Activated effector memory CD4-positive, alpha-beta T cell treated with Interleukin-2 at 50 U/mL for 16 hours (primary cell): ENCODE measurements around the gene DEPDC5.

Source experiments
- DNase-seq: peaks from one replicate; pipeline ENCODE4 v3.0.0-alpha.2; 2020

Gene DEPDC5

DNA sequence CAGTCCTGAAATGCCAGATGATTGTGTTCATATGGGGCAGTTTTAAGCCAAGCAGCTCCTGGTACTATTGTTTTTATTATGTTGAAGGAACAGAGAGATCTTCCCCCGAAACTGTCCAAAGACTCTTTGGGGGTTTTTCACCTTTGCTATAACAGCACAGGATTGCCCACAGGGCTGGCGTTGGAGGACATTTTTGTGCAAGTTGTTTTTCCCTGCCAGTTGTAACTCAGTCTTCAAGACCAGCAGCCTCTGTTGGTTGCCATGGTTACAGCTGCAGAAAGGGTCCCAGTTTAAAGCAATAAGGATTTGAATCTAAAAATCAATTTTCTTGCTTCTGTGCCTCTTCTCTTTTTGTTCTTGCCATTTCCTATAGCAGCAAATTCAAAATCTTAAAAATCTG lies 145.1 kb downstream of the DEPDC5 start:
- DNase-seq = no peak

DNA sequence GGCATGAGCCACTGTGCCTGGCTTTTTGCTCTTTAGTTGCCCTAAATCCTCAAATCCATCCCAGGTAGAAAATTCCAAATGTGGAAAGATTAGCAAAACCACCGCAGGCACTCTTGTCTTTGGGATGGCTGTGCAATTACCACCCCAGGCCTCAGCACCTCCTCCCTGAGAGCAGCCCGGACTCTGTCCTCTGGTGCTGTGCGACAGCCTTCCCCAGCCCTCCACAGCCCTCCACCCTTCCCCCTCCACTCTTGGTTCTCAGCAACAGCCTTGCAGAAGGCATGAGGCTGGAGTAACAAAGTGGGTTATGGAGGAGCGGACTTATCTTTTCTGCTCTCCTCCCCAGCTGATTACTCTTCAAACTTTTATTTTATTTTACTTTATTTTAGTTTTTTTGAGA lies 145.8 kb downstream of the DEPDC5 start:
- no peak for DNase-seq

DNA sequence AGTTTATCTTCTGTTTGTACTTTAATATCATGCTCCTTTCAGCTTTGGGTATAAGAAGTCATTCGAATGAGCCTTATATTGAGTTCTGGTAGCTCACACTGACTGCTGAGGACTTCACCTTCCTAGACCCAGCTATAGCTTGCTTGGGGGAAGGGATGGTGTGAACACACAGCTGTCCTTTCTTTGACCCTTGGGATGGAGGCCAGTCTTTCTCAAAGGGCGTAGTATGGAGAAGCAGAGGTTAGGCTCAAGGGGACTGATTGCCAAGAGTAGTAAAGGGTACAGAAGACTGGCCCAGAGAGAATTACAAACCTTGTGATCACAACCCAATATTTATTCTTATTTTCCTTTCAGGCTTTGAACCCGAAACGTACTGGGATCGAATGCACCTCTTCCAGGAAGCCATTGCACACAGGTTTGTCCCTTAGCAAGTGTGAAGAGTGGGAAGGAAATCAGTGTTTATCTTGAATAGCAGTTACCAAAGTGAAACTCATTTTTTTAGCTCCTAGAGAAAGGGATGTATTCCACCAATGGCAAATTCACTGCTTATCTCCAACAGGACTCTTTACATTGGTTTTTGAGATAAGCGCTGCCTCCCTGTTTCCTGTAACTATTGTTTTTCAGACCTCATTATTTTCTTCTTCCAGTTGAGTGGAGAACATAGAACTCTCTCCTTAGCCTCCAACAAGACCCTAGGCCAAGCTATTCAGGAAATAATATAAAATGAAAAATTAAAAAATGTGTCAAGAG lies 147.7 kb downstream of the DEPDC5 start:
- no peak for DNase-seq

DNA sequence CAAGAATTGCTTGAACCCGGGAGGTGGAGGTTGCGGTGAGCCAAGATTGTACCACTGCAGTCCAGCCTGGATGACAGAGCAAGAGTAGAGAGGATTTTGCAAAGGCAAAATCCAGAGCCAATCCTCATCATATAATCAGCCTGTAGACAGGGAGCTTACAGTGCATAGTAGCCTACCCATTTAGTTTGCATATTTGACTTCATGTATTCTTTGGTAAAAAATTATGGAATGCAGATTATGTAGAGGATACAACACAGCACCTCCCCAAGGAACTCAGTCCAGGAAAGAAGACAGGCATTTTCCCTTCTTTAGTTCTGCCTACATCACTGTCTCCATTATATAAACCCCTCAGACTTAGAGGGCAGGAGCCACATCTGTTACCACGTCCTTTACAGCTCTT lies 150.8 kb downstream of the DEPDC5 start:
- DNase-seq = no peak

DNA sequence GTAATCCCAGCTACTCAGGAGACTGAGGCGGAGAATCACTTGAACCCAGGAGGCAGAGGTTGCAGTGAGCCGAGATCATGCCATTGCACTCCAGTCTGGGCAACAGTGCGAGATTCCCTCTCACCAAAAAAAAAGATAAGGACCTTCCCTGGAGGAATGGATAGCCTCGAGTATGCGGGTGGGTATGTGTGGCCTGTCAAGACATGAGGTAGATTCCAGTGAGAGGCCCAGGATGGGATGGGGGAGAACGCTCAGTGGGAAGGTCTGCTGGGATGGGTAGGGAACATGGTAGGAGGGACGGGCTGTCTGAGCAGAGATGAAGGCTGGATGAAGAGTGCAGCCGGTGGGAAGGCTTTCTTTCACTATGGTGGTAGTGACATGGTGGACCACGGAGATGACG lies 151.5 kb downstream of the DEPDC5 start:
- no peak for DNase-seq

DNA sequence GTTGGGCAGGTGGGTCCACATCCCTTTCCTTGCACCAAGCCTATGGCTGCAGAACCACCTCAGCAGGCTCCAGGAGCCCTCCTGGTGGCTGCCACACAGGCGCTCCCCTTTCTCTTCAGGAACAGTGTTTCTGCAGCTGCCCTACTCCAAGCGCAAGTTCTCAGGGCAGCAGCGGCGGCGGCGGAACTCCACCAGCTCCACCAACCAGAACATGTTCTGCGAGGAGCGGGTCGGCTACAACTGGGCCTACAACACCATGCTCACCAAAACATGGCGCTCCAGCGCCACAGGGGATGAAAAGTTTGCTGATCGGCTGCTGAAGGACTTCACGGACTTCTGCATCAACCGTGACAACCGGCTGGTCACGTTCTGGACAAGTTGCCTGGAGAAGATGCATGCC lies 152.3 kb downstream of the DEPDC5 start:
- no peak for DNase-seq

DNA sequence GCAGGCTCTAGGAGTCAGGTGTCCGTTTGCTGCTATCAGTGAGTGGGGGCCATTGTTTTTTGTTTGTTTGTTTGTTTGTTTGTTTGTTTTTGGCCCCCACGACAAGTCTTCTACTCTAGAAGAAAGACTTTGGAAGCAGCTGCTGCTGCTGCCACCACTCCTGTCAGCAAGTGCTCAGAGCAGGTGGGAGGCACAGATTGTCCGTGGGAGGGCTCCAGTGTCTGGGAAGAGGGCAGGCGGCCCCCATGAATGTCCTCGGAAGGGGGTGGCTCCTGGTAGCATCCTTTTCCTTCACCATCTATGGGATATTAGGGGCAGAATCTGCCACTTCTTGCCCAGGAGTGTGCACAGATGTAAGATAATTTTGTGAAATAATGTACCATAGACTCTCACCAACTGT lies 152.8 kb downstream of the DEPDC5 start:
- no peak for DNase-seq

DNA sequence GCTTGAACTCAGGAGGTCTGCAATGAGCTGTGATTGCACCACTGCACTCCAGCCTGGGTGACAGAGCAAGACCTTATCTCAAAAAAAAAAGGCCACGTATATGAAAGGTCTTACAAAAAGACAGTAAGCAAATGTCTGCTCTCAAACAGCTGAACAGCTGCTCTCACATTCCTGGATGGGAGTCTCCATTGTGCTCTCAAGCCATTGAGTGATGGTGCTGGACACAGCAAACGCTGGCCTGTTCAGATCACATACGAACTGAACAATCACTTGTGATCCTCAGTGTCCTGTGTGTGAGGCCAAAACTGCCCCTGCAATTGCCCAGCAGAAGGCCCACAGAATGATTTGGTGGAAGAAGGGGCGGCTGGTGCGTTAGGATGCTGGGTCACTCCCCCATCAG lies 156.2 kb downstream of the DEPDC5 start:
- DNase-seq = no peak

DNA sequence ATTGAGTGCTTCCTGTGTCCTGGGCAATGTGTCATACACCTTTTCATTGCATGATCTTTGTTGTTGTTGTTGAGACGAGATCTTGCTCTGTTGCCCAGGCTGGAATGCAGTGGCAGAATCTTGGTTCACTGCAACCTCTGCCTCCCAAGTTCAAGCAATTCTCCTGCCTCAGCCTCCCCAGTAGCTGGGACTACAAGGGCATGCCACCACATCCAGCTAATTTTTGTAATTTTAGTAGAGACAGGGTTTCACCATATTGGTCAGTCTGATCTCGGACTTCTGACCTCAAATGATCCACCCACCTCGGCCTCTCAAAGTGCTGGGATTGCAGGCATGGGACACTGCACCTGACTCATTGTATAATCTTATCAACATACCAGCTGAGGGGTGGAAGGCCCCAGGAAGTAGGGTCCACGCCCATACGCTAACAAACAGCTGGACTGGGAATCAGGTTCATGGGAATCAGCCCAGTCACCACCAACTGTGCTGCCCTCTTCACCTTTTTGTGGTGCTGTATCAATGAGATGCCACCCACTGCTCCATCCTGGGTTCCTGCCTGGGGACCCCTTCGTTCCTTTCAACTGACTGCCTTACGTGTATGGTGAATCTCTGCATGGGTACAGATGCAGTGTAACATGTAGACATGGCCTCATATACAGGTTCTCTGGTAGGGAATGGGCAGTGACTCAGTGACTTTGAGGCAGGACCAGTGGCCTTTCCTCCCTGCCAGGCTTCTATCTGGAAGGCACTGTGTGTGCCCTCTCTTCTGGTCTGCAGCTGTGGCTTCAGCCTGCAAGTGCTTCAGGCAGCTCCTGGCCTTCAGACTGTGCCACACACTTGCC lies 158.0 kb downstream of the DEPDC5 start:
- no peak for DNase-seq

DNA sequence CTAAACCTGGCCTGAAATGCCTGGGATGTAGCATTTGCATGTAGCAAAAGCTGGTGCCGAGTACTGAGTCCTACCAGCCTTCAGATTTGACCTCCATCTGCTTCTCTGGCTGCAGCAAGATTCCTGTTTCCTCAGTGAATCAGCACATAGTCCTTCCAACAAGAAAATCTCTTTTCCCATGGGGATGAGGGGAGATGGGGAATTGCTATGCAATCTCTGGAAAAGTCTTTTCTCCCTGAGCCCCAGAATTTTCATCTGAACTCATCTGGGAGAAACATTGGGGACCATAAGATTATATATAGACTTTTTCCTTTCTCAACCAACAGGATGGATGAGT lies 158.6 kb downstream of the DEPDC5 start:
- no peak for DNase-seq

DNA sequence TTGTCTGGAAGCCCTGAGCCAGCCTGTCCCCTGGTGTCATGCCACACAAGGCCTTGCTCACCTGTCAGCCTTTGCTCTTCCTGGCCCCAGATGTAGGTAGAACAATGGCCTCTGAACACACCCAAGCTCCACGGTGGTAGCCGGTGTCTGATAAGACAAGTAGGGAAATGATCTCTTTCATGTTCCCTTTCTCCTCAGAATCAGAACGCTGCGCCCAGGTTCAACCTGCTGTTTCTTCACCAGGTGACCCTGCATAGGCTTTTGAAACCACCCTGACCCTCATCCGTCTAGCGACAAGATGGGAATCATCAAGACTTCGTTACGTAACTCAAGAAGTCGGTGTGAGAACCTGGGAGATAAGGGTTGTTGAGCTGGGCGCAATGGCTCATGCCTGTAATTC lies 161.8 kb downstream of the DEPDC5 start:
- DNase-seq = no peak

DNA sequence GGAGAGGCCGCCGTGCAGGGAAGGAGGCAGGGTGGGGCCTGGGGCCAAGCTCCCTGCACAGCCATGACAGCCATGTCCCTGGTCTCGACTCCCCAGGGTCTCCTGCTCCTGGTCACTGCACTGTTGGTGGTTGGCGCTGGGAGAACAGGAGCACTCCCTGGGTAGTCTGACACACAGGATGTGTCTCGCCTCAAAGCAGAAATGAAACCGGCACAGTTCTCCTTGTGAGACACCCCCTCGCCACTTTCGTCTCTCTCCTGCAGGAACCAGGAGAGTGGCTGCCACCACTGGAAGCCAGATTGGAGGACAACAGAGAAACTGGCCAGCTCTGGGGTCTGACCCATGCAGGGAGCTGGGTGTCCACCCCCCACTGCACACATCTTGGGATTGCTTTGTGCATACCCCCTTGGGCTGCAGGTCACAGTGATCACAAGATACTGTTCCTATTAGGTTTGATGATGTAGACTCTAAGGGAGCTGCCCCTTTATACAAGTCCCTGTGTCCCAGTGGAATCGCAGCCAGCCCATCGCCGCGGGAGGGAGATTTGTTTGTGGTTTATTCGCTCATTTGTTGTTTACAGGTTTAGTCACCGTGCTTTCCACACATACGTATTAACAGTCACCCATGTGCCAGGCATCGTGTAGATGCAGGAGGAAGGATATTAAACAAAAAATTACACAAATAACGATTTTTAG lies 163.6 kb downstream of the DEPDC5 start:
- no peak for DNase-seq

DNA sequence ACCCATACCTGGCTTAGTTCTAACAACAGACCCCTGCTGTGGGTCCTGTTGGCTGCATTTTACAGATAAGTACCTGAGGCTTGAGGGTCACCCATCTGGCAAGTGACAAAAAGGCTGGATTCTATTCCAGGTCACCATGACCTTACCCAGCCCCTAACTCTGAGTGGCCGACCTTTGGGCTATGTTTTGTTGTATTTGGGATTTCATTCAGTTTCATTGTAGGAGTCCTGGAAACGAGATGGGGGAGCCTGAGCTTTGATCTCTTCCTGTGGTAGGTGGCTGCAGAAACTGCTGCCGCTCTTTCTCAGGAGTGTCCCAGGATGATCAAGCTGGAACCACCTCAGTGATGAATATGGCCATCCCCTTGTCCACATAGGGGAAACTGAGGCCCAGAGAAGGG lies 165.9 kb downstream of the DEPDC5 start:
- DNase-seq = no peak

DNA sequence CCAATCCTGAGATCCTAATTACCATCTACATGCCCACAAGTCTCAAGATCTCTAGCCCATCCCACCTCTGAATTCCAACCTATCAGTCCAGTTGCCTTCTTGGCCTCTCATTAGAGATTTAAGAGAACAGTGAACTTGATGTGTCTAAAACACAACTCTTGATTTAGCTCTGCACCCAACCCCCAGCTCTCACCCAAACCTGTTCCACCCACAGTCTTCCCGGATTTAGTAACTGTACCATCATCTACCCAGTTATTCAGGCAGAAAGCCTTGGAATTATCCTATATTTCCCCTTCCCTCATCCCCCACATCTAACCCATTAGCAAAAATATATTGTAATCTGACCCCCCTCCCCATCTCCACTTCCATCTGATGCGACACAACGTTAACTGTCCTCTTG lies 166.5 kb downstream of the DEPDC5 start:
- DNase-seq = no peak

DNA sequence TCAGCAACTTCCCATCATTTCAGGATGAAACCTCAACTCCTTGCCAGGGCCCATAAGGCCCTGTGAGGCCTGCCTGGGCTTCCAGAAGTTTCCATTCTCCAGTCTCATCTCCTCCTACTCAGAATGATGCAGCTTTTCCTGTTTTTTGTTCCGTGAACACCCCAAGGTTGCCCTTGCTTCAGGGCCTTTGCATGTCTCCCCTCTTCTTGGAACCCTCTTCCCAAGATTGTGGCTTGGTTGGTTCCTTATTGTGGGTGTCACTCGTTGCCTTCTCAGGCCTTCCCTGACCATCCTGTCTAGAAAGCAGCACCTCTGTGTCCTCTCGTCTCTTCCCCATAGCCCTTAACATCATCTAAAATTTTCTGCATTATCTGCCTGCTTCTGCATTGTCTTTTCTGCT lies 167.3 kb downstream of the DEPDC5 start:
- no peak for DNase-seq

DNA sequence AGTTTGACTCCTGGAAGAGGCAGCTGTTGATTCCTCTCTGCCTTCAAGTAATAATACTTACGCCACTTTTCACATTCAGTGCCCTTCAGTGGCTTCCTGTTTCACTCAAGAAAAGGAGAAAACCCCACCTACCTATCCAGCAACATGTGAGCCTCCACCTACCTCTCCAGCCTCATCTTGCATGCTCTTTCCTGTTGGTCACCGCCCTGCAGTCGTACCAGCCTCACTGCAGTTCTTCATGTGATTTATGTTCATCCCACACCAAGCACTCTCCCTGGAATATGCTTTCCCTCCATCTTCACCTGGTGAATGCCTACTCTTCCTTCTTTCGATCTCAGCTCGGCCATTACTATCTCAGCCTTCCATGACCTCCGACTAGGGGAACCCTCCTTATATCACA lies 168.7 kb downstream of the DEPDC5 start:
- DNase-seq = no peak

DNA sequence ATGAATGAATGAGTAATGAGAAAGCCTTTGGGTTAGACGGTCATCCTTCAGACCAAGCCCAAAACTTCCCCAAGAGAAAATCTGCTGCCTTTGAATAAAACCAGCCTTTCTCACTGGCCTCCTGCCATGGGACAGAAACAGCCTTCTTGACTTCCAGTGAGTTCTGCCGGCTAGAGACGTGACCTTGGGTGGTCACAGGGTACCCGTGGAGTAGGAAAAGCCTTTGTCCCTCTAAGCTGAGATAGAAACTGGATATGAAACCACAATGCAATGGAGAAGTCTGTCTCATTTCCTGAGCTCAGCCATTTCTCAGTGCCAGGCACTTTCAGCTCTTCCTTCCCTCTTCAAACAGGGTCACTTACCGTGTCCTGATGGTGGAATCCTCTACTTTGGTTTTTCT lies 169.3 kb downstream of the DEPDC5 start:
- no peak for DNase-seq

DNA sequence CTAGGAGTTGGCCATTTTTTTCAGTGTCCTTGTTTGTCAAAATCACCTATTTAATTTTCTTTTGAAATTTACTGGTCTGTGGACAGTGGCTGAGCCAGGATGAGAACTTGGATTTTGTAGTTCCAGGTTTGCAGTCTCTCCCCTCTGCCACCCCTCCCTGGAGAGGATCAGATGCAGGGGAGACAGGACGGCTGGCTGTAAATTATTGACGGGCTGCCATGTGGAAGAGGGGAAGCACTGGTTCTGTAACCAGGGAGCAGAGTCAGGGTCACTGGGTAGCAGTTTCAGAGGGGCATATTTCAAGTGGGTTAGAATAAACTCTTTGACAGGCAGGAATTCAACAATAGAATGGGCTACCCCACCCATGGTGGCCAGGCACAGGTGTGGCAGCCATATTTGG lies 169.9 kb downstream of the DEPDC5 start:
- no peak for DNase-seq

DNA sequence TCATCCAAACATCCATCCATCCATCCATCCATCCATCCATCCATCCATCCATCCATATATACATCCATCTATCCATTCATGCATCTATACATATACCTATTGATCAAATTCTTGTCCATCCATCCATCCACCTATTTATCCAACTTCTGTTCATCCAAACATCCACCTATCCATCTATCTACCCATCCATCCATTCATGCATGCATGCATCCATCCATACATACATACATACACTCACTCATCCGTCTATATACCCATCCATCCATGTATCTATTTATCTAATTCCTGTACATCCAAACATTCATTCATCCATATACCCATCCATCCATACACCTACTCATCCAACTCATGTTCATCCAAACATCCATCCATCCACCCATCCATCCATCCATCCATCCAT lies 171.2 kb downstream of the DEPDC5 start:
- DNase-seq = no peak

DNA sequence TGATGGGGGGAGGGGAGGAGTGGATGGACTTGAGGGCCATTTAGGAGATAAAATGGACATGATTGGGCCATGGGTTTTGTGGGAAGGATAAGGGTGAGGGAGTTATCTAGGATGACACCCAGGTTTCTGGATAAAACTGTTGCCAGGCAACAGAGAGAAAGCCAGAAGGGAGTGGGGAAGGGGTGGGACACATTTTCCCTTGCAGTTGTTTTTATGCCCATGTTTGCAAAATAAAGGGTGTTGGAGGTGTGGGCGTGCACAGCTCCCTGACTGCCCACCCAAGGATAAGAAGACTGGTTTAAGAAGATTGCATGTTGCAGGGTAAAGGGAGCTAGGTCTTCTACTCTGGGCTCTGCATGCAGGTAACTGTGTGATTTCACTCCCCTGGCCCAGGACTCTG lies 172.2 kb downstream of the DEPDC5 start:
- no peak for DNase-seq

DNA sequence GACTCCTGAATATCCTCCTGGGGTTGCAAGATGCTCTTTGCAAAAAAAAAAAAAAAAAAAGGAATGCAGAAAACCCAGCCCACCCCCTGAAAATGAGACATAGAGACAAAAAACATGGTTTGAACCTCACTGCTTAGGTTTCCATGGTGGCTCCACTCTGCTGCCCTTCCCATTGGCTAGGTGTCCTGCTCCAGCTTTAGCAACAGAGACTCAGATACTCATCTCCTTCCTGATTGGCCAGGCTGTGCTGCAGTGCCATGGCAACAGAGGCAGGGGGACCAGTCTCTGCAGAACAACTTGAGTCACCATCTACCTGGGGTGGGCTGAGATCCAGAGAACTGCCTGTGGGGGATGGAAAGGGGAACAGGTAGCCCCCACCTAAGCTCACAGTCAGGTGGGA lies 173.2 kb downstream of the DEPDC5 start:
- DNase-seq = no peak

DNA sequence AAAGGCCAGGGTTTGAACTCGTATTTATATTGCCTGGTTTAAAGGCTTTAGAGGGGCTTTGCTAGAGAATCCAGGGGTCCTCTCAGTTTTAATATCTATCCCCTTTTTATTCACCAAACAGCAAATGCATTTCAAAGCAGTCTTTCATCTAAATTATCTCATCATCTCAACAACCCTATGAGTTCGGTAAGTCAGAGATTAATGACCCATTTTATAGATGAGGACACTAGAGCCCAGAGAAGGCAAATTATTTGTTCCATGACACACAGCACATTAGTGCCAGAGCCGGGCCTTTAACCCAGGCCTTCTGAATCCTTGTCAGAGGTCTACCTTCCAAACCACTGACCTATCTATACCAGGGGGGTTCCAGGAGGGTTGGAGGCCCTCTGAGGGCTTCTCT lies 173.7 kb downstream of the DEPDC5 start:
- DNase-seq = no peak

DNA sequence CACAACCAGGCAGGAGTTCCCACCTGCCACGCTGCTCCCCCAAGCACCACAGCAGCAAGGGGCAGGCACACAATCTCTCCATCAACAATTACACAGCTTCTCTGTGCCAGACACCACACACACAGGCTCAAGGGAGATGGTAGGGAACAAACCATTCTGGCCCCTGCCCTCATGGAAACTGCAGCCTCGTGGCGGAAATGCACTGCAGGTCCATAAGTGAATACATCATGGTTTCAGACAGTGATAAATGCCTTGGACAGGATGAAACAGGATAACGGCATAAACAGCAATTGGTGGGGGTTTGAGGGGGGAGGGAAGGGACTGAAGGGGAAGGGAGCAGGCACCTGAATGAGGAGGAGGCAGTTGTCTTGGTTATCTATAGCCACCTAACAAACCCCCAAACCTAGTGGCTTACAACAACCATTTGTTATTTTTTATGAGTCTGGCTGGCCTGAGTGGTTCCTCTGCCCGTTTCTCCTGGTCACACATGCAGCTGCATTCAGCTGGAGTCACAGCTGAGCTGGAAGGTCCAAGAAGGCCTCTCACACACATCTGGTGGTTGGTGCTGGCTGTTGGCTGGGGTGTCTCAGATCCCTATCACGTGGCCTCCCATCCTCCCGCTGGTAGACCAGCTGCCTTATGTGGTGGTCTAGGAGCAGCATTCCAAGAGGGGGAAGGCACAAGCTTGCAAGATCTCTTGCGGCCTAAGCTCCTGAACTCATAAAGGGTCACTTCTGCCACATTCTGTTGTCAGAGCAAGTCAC lies 175.5 kb downstream of the DEPDC5 start:
- no peak for DNase-seq
